Measurements from ENCODE around the gene GTPBP4. TPM values are rescaled to one million over a fixed set of nuclear protein-coding genes. Genes with fewer than 3 reads are reported as not detected.

The GTPBP4 gene
- total RNA-seq, 1 experiment from 2014 or later: 97.4 TPM

GRCh38 chr10:1048732-1049424 lies 60.6 kb downstream of the GTPBP4 start, which contains the start of gene IDI1 (continued):
- no peak for TF ChIP-seq ZNF532 (CRISPR knock-in tag; IDR thresholded peaks at IDR 0.05; ENCODE audit: borderline replicate concordance)
- TF ChIP-seq AR (CRISPR knock-in tag; IDR thresholded peaks at IDR 0.05): no peak
- no peak for TF ChIP-seq CDX4 (CRISPR knock-in tag; IDR thresholded peaks at IDR 0.05; ENCODE audit: borderline replicate concordance)
- TF ChIP-seq PREB (CRISPR knock-in tag; IDR thresholded peaks at IDR 0.05; ENCODE audit: borderline replicate concordance): no peak
- TF ChIP-seq IRF1 (CRISPR knock-in tag; IDR thresholded peaks at IDR 0.05): peak; percentile 71; the same call in 1 of the 2 replicates
- no peak for TF ChIP-seq ZNF263 (CRISPR knock-in tag; IDR thresholded peaks at IDR 0.05; ENCODE audit: low read depth)
- TF ChIP-seq EMX1 (CRISPR knock-in tag; IDR thresholded peaks at IDR 0.05): 0 out of 2 replicates have a peak, but pooled peaks have one; percentile 21
- peak; percentile 99 for TF ChIP-seq SP1 (CRISPR knock-in tag; conservative IDR thresholded peaks at IDR 0.05)
- peak; percentile 86; the same call in 1 of the 2 replicates for TF ChIP-seq ZNF138 (CRISPR knock-in tag; conservative IDR thresholded peaks at IDR 0.05)
- TF ChIP-seq ERG (CRISPR knock-in tag; IDR thresholded peaks at IDR 0.05): no peak
- TF ChIP-seq CTCF (IDR thresholded peaks at IDR 0.05): no peak
- no peak for TF ChIP-seq ELF4 (CRISPR knock-in tag; IDR thresholded peaks at IDR 0.05; ENCODE audit: low read depth)
- peak; percentile 60; the same call in 1 of the 2 replicates for TF ChIP-seq AFF4 (CRISPR knock-in tag; IDR thresholded peaks at IDR 0.05; ENCODE audit: borderline replicate concordance)
- TF ChIP-seq NFATC4 (CRISPR knock-in tag; IDR thresholded peaks at IDR 0.05): peak; percentile 49; the same call in 1 of the 2 replicates
- no peak for TF ChIP-seq TCF7 (CRISPR knock-in tag; IDR thresholded peaks at IDR 0.05; ENCODE audit: low read depth)
- no peak for TF ChIP-seq CBFB (CRISPR knock-in tag; IDR thresholded peaks at IDR 0.05; ENCODE audit: low read depth)
- peak; percentile 53; the same call in 1 of the 2 replicates for TF ChIP-seq USF1 (CRISPR knock-in tag; IDR thresholded peaks at IDR 0.05)
- peak; percentile 49; the same call in 1 of the 2 replicates for TF ChIP-seq E2F1 (CRISPR knock-in tag; IDR thresholded peaks at IDR 0.05)

Data from WTC11 (cell line).